Psoas muscle (tissue), 8 donors: ENCODE measurements around the gene NR1H4. TPM values are rescaled to one million over a fixed set of nuclear protein-coding genes. Genes with fewer than 3 reads are reported as not detected.

Source experiments
- ATAC-seq, 4 donors: fragments of 200-7000 bp; cut with Tn5 transposase; one replicate each; pipeline ENCODE4 v1.9.1; 2020; ENCODE audit warnings: moderate library complexity in 3 of 4, mild to moderate bottlenecking in 2 of 4
- DNase-seq, 2 donors: peaks; one replicate each; pipeline ENCODE4 v3.0.0-alpha.2; 2020
- H3K27ac ChIP-seq: fragments of 200-600 bp; one replicate; pipeline ENCODE4 v1.8.0; 2022
- H3K27me3 ChIP-seq, 3 donors: fragments of 200-600 bp in 1 of 3; one replicate each; pipeline versions ENCODE4 v1.6.1 to v1.8.0; 2013 to 2022; ENCODE audit warnings: low read length in 2 of 3, mild to moderate bottlenecking in 2 of 3, moderate library complexity in 1 of 3; ENCODE audit not compliant: insufficient read depth in 3 of 3
- H3K36me3 ChIP-seq, 2 donors: fragments of 200-600 bp in 1 of 2; one replicate each; pipeline versions ENCODE4 v1.6.1 to v1.8.0; 2013 to 2022; ENCODE audit warnings: low read depth in 1 of 2, mild to moderate bottlenecking in 1 of 2, moderate library complexity in 1 of 2; ENCODE audit not compliant: insufficient read depth in 1 of 2
- H3K4me1 ChIP-seq: fragments of 200-600 bp; one replicate; pipeline ENCODE4 v1.8.0; 2022
- H3K4me3 ChIP-seq: fragments of 200-600 bp; one replicate; pipeline ENCODE4 v1.8.0; 2022; ENCODE audit warnings: mild to moderate bottlenecking
- H3K9me3 ChIP-seq: fragments of 200-600 bp; one replicate; pipeline ENCODE4 v1.8.0; 2022
- WGBS, 3 donors: extraction: QIAGEN DNeasy Blood & Tissue Kit; methylation state at CpG; one replicate each; pipeline versions ENCODE4 v1.1.6 to v1.1.7; 2013; 5-methylcytosine and 5-hydroxymethylcytosine counted together
- intact Hi-C, 2 donors: fragments of 100-400 bp; cut with DNase I; formaldehyde crosslinking; loops; one replicate each; pipeline versions ENCODE4 v1.11.0 to v1.14.2; 2022
- polyA plus RNA-seq, 3 donors: library from polyadenylated mRNA; stranded (reverse); fragments of 200-250 nt; gene quantifications; one replicate each; pipeline ENCODE4 v1.2.3, GENCODE V29; 2013
- total RNA-seq, 4 donors: library from RNA; stranded (reverse); fragmentation: NEBNext Ultra II Directional in 2 of 4; extraction: Animal tissue kit (Norgen Biotek cat#: 25700) in 2 of 4; gene quantifications; one replicate each; pipeline versions ENCODE4 v1.2.1 to v1.2.4, GENCODE V29; 2021 to 2023
- TF ChIP-seq, protein P1 (sequence below): fragments of 200-600 bp; IDR thresholded peaks from one replicate; pipeline ENCODE4 v1.8.0; 2022; ENCODE audit warnings: antibody characterized with exemption
- donor health status: healthy with polysubstance abuse.
- donor health status: DM: no; HTN: no; CAD: no; lungs with moderate emphysema.
- donor health status: Bipolar disorder and iron deficiency.
- donor health status: healthy.
- donor health status: DM: yes; HTN: yes; CAD: no.
- donor health status: DM: no; HTN: no; CAD: no.
- donor health status: DM: no; HTN: no; CAD: no.
- donor health status: DM: yes; HTN: yes; CAD: no.

The NR1H4 gene
- total and polyA plus RNA-seq, 7 donors, result 0.18 TPM; not detected in 6

DNA sequence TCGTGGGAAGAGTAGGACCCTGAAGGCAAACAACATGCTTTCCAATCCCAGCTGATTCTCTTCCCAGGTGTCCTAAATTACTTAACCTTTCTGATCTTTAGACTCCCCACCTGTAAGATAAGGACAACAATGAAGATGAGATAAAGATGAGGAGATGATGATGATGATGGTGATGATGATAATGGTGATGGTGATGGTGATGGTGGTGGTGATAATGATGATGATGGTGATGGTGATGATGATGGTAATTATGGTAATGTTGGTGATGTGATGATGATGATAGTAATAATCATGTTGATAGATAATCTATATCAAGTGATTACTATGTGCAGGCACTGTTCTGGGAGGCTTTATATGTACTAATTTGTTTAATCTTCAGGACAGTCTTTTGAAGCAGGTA, 48.3 kb downstream of the NR1H4 start:
- Histone ChIP-seq H3K4me1 (no peaks in the 10 kb centered on the region), H3K27me3 (no peaks in the 10 kb centered on the region), H3K36me3 (no peaks in the 10 kb centered on the region), H3K4me3 (no peak overlapping the region), H3K9me3 (no peaks in the 10 kb centered on the region), H3K27ac (no peak overlapping the region)
- ATAC-seq, result no peak
- TF ChIP-seq, protein P1, sequence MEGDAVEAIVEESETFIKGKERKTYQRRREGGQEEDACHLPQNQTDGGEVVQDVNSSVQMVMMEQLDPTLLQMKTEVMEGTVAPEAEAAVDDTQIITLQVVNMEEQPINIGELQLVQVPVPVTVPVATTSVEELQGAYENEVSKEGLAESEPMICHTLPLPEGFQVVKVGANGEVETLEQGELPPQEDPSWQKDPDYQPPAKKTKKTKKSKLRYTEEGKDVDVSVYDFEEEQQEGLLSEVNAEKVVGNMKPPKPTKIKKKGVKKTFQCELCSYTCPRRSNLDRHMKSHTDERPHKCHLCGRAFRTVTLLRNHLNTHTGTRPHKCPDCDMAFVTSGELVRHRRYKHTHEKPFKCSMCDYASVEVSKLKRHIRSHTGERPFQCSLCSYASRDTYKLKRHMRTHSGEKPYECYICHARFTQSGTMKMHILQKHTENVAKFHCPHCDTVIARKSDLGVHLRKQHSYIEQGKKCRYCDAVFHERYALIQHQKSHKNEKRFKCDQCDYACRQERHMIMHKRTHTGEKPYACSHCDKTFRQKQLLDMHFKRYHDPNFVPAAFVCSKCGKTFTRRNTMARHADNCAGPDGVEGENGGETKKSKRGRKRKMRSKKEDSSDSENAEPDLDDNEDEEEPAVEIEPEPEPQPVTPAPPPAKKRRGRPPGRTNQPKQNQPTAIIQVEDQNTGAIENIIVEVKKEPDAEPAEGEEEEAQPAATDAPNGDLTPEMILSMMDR, result no peak
- intact Hi-C loops, result no loop called here
- WGBS, 3 donors, result 61 to 74% (median 62%) methylated on average over 1 of the region's 1 CpG
- no peak for DNase-seq

DNA sequence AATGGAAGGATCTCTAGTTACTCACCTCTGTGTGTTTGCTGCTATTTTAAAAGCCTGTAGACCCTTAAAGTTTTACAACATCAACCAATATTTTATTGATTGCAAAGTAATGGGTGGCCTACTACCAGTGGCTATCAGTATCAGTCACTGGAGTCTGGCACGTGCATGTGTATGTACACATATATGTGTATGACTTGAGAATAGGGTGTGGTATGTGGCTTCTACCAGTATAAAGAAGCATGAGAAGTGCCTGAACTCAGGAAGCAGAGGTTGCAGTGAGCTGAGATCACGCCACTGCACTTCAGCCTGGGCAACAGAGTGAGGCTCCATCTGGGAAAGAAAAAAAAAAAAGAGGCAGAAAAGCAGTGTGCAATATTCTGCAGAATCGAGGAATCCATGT, 54.4 kb downstream of the NR1H4 start:
- H3K4me1 ChIP-seq, result no peaks in the 10 kb centered on the region
- no peak for ATAC-seq

DNA sequence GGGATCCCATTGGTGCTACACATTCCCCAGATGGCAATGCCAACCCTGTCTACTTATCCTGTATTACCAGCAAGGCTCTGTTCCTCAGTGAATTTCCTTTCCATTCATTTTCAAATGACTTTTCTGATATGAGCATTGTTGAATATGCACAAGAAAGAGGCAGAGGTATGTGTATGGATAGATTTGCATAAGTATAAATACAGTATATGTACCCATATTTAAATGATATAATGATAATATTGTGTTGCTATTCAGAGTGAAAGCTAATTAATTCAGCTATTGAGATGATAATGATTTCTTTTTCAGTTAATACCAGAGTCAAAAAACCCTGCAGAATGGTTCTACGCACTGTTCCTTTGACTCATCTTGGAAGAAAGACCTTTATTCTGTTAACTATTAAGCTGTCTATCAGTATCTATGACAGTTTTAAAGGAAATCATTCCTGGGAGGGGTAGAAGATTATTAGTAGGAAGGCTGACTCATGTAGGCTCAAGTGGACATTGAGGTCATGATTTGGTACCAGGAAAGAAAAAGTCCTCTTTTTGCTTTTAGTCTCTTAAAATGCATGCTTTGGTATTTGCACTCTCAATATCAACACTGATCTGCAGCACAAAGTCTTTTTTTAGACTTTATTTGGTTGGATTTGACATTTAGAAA, 54.9 kb downstream of the NR1H4 start:
- H3K4me1 ChIP-seq, result no peaks in the 10 kb centered on the region

More for the DNA sequence above, 54.4 kb downstream of the NR1H4 start:
- 56 to 61% (median 60%) methylated on average over 3 of the region's 3 CpGs for WGBS, 3 donors
- intact Hi-C loops, result no loop called here
- H3K4me3 ChIP-seq, result no peak overlapping the region
- no peak overlapping the region for H3K27ac ChIP-seq
- no peaks in the 10 kb centered on the region for H3K9me3 ChIP-seq
- no peak for DNase-seq
- H3K27me3 ChIP-seq, result no peaks in the 10 kb centered on the region
- TF ChIP-seq, protein P1, result no peak
- no peaks in the 10 kb centered on the region for H3K36me3 ChIP-seq

DNA sequence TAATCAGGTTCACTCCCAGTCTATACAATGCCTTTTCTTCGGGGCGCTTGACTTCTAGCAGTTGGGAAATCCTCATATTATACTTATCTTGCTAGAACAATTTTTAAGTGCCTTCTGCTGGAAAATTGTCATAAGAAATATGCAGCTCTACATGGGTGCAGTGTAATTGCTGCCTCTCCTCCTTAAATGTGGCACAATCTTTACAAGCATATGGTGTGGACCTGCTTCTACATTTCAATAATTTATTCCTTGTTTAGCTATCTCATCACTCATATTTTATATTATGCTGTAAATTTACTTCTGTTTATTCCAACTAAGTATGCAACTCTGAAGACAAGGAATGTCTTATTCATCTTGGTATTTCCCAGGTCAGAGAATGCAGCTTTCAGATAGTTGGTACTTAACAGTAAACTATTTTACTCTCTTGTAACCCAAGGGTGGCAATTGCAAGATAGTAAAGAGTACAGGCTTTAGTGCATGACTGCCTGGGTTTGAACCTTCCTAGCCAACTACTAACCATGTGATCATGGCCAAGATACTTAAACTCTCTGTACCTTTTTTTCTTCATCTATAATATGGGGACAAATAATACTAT, 56.2 kb downstream of the NR1H4 start:
- Histone ChIP-seq H3K27me3 (no peaks in the 10 kb centered on the region), H3K9me3 (no peaks in the 10 kb centered on the region), H3K36me3 (no peaks in the 10 kb centered on the region), H3K4me3 (no peak overlapping the region), H3K27ac (no peak overlapping the region), H3K4me1 (no peaks in the 10 kb centered on the region)
- no peak for ATAC-seq
- intact Hi-C loops, result no loop called here
- no peak for DNase-seq
- 91 to 95% (median 92%) methylated on average over 2 of the region's 2 CpGs for WGBS, 3 donors
- TF ChIP-seq, protein P1, result no peak

More for the DNA sequence above, 54.9 kb downstream of the NR1H4 start:
- Histone ChIP-seq H3K27ac (no peak overlapping the region), H3K9me3 (no peaks in the 10 kb centered on the region), H3K36me3 (no peaks in the 10 kb centered on the region), H3K4me3 (no peak overlapping the region), H3K27me3 (no peaks in the 10 kb centered on the region)
- ATAC-seq, result no peak
- WGBS, 3 donors, result 85 to 88% (median 86%) methylated on average over 1 of the region's 1 CpG
- intact Hi-C loops, result no loop called here
- TF ChIP-seq, protein P1, result no peak
- no peak for DNase-seq

DNA sequence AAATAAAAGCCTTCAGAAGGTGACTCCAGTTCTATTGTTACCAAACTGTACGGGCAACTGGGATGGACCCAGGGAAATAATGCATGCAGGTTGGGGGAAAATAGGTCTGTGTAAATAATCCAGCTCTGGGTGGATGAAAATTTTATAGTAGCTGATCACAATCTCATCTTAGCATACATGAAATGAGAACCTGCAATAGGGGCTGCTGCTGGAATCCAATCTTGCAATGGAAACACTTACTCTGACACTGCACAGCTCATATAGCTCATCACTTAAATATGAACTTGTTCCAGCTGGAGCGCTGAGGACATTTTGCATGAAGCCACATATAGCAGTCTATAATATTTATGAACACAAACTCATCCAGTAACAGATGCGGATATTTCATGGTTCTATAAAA, 59.7 kb downstream of the NR1H4 start:
- intact Hi-C loops, result no loop called here
- Histone ChIP-seq H3K4me1 (no peaks in the 10 kb centered on the region), H3K36me3 (no peaks in the 10 kb centered on the region), H3K27ac (no peak overlapping the region), H3K27me3 (peaks cover 0 to 3% (median 0%) of the 10 kb centered on the region in 3 donors), H3K9me3 (no peaks in the 10 kb centered on the region), H3K4me3 (no peak overlapping the region)
- DNase-seq (no peak), ATAC-seq (no peak)
- 43 to 51% (median 45%) methylated on average over 3 of the region's 3 CpGs for WGBS, 3 donors
- TF ChIP-seq, protein P1, result no peak
